ENCODE data around the gene BSPH1. TPM values are rescaled to one million over a fixed set of nuclear protein-coding genes. Genes with fewer than 3 reads are reported as not detected.
"Not testable (repeated sequence)": the region's sequence is repeated elsewhere in the genome, so short reads cannot be mapped to it uniquely, and the experiment has no call there.

BSPH1 gene, protein sequence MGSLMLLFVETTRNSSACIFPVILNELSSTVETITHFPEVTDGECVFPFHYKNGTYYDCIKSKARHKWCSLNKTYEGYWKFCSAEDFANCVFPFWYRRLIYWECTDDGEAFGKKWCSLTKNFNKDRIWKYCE
- total RNA-seq = not detected in 2 replicates

- intact Hi-C loops (cut with micrococcal nuclease) = no loop called here
These were observed at the start of gene BSPH1 for GRCh38 chr19:47992070-47992469. TSS of gene BSPH1 (minus strand) at chr19:47992170. CDS start at chr19:47992081, 89 bp downstream.

GRCh38 chr19:48036765-48037164 lies 44.8 kb upstream of the BSPH1 start:
- intact Hi-C loops (cut with micrococcal nuclease) = no loop called here

DNA sequence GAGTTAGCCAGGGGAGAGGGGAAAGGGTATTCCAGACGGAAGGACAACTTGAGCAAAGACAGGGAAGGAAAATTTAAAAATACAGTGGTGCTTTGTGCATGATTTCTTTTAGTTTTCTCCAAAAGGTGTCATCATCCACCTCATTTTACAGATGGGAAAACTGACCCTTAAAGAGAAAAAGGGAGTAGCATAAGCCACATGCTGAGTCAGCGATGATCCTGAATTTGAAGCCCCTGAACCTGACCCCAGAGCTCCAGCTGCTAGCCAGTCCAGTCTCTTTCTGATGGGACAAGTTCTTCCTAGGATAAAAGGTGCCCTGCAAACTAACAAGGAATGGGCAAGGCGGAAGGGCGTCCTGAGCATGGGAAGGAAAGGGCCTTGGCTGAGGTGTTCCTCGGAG lies 41.6 kb upstream of the BSPH1 start:
- intact Hi-C loops (cut with micrococcal nuclease) = no loop called here

- intact Hi-C loops (cut with micrococcal nuclease) = no loop called here
These were observed 38.1 kb upstream of the BSPH1 start for GRCh38 chr19:48030073-48030472.

DNA sequence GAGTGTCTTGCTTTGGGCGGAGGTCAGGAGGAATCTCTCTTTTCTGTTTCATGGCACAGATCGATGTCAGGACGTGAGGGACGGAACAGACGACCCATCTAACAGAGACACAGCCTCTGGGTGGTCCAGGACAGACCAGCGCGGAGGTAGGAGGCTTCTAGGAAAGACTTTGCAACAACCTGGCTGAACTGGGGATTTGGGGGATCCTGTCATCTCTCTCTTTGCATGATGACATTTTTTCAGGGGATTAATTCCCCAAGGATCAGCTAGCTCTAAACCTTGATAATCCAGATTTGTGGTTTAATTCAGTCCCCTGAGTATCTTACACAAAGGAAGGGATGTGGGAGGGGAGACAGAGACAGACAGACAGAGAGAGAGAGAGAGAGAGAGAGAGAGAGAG lies 37.5 kb upstream of the BSPH1 start:
- intact Hi-C loops (cut with micrococcal nuclease) = no loop called here

DNA sequence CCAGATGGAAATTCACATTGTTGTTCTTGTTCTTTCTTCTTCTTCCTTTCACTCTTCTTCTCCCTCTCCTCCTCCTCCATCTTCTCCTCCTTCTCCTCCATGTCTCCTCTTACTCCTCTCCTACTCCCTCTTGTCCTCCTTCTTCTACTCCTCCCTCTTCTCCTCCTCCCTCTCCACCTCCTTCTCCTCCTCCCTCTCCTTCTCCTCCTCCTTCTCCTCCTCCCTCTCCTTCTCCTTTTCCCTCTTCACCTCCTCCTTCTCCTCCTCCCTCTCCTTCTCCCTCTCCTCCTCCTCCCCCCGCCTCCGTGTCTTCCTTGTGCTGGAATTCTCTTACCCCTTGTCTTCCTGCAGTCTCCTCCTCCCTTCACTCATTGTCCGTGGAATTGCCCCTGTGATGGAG lies 33.5 kb upstream of the BSPH1 start:
- intact Hi-C loops (cut with micrococcal nuclease) = no loop called here

GRCh38 chr19:48023518-48023917 lies 31.5 kb upstream of the BSPH1 start:
- intact Hi-C loops (cut with micrococcal nuclease) = no loop called here

DNA sequence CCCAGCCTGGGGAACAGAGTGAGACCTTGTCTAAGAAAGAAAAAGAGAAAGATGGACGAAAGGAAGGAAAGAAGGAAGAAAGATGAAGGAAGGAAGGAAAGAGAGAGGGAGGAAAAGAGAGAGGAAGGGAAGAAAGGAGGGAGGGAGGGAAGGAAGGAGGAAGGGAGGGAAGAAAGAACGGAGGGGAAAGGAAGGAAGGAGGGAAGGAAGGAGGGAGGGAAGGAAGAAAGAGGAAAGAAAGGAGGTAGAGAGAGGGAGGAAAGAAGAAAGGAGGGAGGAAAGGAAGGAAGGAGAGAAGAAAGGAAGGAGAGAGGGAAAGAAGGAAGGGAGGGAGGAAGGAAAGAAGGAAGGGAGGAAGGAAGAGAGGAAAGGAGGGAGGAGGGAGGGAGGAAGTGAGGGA lies 31.0 kb upstream of the BSPH1 start:
- intact Hi-C loops (cut with micrococcal nuclease) = no loop called here

DNA sequence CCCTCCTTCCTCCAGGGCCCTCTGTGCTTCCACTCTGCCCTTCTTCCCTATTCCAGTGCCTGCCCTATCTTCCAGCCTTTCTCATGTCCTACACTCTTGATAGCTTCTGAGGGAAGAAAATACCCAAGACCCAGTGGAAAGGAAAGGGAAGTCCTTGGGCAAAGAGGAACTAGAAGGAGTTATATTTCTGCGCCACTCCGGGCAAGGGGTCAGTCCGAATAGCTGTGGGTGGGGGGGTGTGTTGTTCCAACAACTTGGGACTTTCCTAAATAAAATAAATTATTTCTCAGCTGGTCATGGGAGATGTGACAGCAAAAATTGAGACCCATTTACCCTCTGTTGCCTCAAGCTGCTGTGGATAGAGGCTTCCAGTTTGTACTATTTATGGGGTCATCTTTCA lies 28.7 kb upstream of the BSPH1 start:
- intact Hi-C loops (cut with micrococcal nuclease) = no loop called here

GRCh38 chr19:48010932-48011758 lies 19.2 kb upstream of the BSPH1 start:
- intact Hi-C loops (cut with micrococcal nuclease) = no loop called here

DNA sequence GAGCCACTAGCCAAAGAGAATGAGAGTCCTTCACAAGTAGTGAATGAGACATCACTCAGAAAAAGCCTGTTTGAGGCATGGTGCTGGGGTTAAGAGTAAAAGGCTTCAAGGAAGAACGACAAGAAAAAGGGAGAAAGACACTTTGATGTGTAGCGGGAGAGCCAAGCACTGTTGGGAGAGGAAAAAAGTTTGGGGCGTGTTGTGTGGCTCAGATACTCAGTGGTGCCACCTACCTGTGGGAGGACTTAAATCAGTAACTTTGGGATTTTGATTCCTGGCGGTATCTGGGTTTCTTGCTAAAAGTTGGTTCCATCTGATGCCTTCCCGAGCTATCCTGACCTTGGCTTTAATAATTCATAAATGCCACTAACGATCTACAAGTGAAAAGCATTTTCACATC lies 14.8 kb upstream of the BSPH1 start:
- intact Hi-C loops (cut with micrococcal nuclease) = no loop called here

DNA sequence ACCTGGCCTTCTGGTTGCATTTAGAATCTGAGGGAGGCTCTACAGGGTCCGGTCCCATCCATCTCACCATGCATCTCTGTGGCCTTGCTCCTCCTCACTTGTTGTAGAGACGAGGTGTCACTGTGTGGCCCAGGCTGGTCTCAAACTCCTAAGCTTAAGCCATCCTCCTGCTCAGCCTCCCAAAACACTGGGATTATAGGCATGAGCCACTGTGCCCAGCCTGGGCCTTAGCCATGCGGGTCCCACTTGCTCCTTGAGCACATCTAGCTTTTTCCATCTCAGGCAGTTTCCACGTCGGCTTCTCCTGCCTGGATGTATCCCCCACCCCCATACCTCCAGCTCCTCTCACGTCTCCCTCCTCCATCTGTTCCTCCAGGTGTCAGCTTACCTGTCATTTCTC lies 12.3 kb upstream of the BSPH1 start:
- intact Hi-C loops (cut with micrococcal nuclease) = no loop called here

DNA sequence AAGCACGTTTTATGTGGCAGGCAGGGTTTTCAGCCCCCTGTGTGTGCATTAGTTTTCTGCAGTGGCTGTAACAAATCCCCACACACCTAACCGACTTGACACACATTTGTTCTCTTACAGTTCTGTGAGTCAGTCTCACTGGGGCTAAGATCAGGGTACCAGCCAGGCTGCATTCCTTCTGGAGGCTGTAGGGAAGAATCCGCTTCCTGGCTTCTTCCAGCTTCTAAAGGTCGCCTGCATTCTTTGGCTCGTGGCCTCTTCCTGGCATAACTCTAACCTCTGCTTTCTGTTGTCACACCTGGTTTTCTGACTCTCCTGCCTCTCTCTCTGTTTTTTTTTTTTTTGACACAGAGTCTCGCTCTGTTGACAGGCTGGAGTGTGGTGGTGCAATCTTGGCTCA lies 8.9 kb upstream of the BSPH1 start:
- intact Hi-C loops (cut with micrococcal nuclease) = no loop called here

DNA sequence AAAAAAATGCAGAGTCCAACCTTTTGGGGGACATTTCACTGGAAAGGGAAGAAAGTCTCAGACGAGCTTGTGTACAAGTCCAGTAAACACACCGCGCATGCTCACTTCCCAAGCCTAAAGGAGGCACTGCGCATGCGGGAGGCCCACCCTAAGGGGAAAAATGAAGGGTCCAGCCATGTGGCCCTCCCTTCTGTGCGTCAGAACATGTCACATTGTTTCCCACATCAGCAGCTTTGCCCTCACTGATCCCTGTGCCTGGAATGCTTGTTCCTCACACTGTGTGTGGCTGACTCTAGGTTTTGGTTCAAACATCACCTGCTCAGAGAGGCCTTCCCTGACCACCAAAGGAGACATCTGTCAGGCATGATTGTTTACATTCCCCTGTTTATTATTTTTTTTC lies 6.8 kb upstream of the BSPH1 start:
- intact Hi-C loops (cut with micrococcal nuclease) = no loop called here

GRCh38 chr19:47996230-47996727 lies 4.3 kb upstream of the BSPH1 start:
- intact Hi-C loops (cut with micrococcal nuclease) = no loop called here

DNA sequence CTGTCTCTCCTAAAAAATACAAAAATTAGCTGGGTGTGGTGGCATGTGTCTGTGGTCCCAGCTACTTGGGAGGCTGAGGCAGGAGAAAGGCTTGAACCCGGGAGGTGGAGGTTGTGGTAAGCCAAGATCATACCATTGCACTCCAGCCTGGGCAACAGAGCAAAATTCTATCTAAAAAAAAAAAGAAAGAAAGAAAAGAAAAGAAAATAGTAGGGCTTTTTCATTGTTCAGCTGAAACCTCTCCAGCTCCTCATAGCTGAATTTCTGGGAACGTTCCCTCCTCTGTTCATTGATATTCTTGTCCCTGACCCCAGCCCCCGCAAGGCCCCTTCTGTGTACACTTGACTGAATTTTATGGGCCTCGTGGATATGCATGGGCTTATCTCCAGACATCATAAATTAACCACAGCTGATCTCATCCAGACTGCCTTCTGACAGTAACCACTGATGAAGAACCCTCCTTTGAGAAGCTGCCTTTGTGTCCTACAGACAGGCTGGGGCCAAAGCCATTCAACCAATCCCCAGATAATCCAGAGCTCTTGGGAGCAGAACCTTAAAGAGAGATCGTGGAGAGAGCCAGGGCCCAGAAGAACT lies 2.3 kb upstream of the BSPH1 start, which contains the start of gene ELSPBP1:
Gene ELSPBP1 (plus strand): TSS at position 424 of the 594 bp plus-strand sequence. CDS start 14,036 bp downstream, outside the sequence.
- intact Hi-C loops (cut with micrococcal nuclease) = no loop called here

DNA sequence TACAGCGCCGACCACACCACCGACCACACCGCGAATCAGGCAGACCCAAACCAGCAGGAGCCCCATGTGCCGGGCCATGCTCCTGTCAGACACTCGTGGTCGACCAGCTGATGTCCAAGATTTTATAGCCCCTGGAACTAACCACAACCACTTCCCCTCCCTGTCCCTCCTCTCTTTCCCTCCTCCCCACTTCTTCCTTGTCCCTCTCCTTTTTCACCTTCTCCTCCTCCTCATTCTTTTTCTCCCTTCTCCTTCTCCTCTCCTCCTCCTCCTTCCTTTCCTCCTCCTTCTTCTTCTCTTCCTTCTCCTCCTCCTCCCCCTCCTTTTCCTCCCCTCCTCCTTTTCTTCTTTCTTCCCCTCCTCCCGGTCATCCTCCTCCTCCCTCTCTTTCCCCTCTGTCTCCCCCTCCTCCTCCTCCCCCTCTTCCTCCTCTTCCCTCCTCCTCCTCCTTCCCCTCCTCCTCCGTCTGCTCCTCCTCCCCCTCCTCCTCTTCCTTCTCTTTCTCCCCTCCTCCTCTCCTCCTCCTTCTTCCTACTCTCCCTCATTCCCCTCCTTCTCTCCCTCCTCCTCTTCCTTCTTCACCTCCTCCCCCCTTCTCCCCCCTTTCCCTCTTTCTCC lies 670 bp downstream of the BSPH1 start:
- intact Hi-C loops (cut with micrococcal nuclease) = no loop called here

DNA sequence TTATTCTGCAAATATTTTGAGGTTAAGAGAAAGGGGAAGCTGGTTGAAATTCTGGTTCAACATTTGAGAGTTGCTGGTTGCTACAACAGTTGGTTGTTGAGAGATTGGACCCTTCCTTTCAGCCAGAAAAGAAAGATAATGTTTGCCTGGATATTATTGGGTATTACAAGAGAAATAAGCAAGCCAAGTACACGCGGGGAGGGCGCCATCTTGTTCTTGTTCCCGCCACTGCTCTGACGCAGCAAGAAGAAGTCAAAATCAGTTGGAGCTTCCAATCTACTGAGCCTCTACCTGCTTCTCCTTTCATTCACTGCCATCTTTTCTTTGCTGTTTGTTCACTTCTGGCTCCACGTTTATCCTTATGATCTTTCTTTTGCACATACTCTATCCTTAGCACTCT lies 18.4 kb downstream of the BSPH1 start:
- intact Hi-C loops (cut with micrococcal nuclease) = no loop called here

DNA sequence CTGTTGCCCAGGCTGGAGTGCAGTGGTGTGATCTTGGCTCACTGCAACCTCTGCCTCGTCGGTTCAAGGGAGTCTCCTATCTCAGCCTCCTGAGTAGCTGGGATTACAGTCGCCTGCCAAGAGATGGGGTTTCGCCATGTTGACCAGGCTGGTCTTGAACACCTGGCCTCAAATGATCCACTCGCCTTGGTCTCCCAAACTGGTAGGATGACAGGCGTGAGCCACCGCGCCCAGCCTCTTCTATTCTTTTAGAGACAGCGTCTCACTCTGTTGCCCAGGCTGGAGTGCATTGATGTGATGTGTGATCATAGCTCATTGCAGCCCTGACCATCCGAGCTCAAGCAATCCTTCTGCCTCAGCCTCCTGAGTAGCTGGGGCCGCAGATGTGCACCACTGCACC lies 36.0 kb downstream of the BSPH1 start:
- intact Hi-C loops (cut with micrococcal nuclease) = not testable (repeated sequence)

DNA sequence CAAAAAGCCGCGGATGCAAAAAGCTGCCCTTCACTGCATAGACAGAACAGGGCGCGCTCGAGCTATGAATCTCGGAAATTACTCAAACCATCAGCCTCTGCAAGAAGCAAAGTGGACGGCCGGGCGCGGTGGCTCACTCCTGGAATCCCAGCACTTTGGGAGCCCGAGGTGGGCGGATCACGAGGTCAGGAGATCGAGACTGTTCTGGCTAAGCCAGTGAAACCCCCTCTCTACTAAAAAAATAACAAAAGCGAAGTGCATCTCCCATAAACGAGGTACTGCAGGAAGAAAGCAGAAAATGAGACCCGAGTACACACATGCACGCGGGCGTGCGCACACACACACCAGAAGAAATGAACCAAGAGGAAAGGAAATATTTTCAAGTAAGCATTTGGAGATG lies 39.8 kb downstream of the BSPH1 start:
- intact Hi-C loops (cut with micrococcal nuclease) = not testable (repeated sequence)

- intact Hi-C loops (cut with micrococcal nuclease) = not testable (repeated sequence)
These were observed 42.0 kb downstream of the BSPH1 start for GRCh38 chr19:47949852-47950521.
